GM19324 (cell line): ENCODE results near the gene DTNBP1.

Experiments
- ATAC-seq: cut with Tn5 transposase; IDR thresholded peaks from one replicate; pipeline ENCODE4 v1.9.1; 2021; ENCODE audit warnings: mild to moderate bottlenecking, moderate library complexity; ENCODE audit not compliant: unreplicated experiment, low FRiP score

Gene DTNBP1

GRCh38 chr6:15504581-15505350 lies 158.1 kb downstream of the DTNBP1 start:
- no peak for ATAC-seq

- ATAC-seq, result no peak
Observed at GRCh38 chr6:15504040-15504495, 158.8 kb downstream of the DTNBP1 start.

- ATAC-seq, result no peak
Observed at GRCh38 chr6:15503346-15503680, 159.5 kb downstream of the DTNBP1 start.

GRCh38 chr6:15502446-15503345 lies 160.1 kb downstream of the DTNBP1 start:
- no peak for ATAC-seq

GRCh38 chr6:15501826-15502445 lies 160.9 kb downstream of the DTNBP1 start:
- ATAC-seq, result no peak

- ATAC-seq, result no peak
Observed at GRCh38 chr6:15500901-15501825, 161.7 kb downstream of the DTNBP1 start.

- ATAC-seq, result no peak
Observed at GRCh38 chr6:15500078-15500740, 162.6 kb downstream of the DTNBP1 start.

- no peak for ATAC-seq
Observed at GRCh38 chr6:15499591-15499990, 163.2 kb downstream of the DTNBP1 start.

GRCh38 chr6:15499125-15499524 lies 163.7 kb downstream of the DTNBP1 start:
- no peak for ATAC-seq

- no peak for ATAC-seq
Observed at GRCh38 chr6:15498640-15499039, 164.2 kb downstream of the DTNBP1 start.

GRCh38 chr6:15496345-15497131 lies 166.3 kb downstream of the DTNBP1 start:
- no peak for ATAC-seq

- ATAC-seq, result no peak
Observed at GRCh38 chr6:15495375-15495901, 167.4 kb downstream of the DTNBP1 start.

GRCh38 chr6:15493437-15494168 lies 169.2 kb downstream of the DTNBP1 start:
- no peak for ATAC-seq

GRCh38 chr6:15491986-15492269 lies 170.9 kb downstream of the DTNBP1 start:
- ATAC-seq, result no peak

GRCh38 chr6:15491255-15491985 lies 171.4 kb downstream of the DTNBP1 start:
- ATAC-seq, result no peak

GRCh38 chr6:15490242-15491100 lies 172.4 kb downstream of the DTNBP1 start:
- ATAC-seq, result no peak
